ENCODE data around the gene ZNF576.
A peak's percentile ranks its signal among the peaks of the same experiment; 100 is the strongest.
"Not testable (repeated sequence)": the region's sequence is repeated elsewhere in the genome, so short reads cannot be mapped to it uniquely, and the experiment has no call there.

Gene ZNF576

DNA sequence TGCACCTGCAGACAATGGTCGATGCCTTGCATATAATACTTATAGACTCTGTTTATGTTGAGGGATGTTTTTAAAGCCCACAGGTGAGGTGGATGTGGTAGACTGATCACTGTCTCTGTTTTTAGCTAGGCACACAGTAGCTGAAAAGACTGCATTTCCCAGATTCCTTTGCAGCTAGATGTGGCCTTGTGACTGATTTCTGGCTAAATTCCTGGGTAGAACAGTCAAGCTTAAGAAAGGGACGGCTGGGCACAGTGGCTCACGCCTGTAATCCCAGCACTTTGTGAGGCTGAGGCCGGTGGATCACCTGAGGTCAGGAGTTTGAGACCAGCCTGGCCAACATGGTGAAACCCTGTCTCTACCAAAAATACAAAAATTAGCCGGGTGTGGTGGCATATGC lies 3.9 kb downstream of the ZNF576 start:
- not testable (repeated sequence) for DNase-seq

DNA sequence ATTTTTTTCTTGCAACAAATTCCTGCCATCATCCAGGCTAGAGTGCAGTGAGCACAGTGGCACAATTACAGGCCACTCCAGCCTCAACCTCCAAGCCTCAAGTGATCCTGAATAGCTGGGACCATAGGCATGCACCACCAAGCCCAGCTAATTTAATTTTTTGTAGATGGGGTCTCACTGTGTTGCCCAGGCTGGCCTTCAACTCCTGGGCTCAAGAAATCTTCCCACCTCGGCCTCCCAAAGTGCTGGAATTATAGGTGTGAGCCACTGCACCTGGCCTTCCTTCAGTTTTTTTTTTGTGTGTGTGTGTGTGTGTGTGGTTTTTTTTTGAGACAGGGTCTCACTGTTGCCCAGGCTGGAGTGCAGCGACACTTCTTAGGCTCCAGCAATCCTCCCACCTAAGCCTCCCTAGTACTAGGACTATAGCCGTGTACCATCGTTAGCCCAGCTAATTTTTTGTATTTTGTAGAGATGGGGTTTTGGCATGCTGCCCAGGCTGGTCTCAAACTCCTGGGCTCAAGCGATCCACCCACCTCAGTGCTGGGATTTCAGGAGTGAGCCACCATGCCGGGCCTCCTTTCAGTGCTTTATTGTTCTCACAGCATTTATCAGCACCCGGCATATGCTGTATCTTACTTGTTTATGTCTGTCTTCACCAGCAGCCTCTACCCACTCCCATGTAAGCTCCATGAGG lies 9.6 kb downstream of the ZNF576 start:
- DNase-seq, result no peak

DNA sequence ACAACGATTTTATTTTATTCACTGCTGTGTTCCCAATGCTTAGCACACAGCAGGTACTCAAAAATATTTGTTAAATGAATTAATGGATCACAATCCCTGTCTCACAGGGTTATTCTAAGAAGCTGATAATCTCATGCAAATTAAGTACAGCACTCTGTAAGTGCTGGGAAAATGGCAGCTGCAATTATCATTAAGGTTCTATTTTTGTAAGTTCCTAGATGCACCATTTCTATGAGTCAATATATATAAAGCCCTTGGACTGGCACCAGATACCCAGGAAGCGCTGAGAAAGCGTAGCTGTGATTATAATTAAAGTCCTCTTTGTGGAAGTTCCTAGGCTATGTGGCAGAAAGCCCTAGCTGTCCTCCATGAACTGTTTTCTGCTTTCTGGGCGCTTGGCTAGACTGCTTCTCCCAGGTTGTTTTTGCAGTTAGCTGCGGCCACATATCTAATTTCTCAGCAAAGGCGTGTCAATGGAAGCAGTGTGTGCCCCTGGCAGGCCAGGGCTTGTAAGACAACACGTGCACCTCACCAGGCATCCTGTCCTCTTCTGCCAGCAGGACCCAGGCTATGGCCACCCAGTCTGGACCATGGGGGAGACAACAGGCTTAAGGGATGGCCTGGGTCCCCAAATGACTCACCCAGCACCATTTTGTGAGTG lies 10.3 kb downstream of the ZNF576 start:
- DNase-seq, result peak; percentile 49

DNA sequence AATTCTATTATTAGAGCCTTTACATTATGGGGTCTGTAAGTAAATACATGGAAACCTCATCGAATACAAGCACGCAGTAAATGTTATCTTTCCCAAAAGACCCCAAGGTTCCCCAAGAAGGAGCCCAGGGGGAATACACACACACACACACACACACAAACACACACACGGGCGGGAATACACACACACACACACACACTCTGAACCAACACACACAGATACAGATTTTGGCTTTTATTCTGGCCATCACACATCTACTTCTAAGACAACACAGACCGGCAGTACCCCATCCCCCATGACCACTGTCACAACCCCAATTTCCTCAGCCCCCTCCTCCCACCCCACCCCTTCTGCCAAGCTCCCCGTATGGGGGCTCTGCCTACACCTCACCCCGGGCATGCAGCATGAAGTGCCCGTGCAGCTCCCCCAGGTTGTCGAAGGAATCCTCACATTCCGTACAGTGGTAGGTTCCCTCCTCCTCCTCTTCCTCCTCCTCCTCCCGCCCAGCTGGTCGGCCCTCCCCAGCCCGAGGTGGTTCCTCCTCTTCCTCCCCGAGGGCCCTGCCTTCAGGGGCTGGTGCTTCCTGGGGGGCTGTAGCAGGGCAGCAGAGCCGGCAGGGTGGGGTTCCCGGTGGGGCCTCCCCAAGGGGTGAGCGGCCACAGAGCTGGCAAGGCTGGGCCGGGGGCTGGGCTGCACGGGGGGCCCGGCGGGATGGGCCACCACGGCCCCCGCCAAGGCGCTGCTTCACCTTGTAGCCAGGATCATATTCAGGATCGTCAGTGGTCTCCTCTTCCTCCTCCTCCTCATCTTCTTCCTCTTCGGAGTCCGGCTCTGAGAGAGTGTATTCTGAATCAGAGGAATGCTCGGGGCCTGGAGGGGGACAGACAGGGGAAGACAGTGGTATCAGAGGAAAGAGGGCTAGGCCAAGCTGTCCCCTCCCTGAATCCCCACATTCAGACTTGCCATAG lies 11.1 kb downstream of the ZNF576 start:
- DNase-seq, result no peak

DNA sequence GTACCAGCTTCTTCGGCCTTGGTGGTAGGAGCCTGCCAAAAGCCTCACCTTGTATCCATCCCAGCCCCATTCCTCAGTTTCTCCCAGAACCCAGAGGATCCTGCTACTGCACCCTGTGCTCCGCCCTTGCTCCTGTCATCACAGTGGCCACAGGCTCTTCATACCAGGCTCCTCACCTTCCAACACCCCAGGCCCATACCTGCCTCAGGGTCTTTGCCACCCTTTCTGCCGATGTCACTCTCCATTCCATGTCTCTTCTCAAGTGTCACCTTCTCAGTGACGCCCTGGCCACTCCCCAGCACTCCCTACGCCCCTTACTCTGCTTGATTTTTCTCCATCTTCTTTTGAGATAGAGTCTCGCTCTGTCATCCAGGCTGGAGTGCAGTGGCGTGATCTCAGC lies 13.5 kb downstream of the ZNF576 start:
- DNase-seq, result no peak

DNA sequence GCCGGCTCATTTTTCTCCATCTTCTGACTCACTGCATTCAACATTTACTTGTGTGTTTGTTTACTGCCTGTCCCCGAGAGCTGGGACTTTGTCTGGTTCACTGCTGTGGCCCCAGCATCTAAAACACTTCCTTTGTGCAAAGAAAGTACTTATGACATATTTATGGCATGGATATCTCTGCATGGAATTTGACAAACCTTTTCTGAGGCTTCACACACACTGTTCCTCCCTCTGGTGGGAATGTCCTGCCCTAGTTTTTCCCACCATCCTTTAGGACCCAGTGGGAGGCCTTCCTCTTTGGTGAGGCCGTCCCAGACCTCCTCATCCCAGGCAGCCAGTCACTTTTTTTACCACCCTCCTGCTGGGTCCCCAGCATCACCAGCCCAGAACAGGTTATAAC lies 14.1 kb downstream of the ZNF576 start:
- DNase-seq, result no peak

DNA sequence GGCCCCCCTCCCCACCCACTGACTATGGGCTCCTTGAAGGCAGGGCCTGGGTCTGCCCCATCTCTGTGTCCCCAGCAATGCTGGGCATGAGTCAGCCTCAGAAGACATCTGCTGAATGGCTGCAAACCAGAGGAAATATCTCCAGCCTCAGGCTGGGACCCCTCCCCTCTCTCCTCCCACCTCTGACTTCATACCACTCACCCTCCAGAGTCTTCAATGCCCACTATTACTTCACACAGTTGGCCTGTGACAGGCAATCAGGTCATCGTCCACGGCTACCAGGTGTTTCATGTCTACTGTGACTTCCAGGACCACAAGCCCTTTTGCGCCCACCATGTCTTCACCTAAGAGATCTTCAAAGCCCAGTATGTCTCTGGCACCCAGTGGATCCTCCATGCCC lies 15.4 kb downstream of the ZNF576 start, which contains the start of gene SRRM5:
SRRM5 (plus strand) TSS at position 301 of the 400 bp plus-strand sequence; CDS start at position 335, 34 bp downstream.
- DNase-seq, result no peak

DNA sequence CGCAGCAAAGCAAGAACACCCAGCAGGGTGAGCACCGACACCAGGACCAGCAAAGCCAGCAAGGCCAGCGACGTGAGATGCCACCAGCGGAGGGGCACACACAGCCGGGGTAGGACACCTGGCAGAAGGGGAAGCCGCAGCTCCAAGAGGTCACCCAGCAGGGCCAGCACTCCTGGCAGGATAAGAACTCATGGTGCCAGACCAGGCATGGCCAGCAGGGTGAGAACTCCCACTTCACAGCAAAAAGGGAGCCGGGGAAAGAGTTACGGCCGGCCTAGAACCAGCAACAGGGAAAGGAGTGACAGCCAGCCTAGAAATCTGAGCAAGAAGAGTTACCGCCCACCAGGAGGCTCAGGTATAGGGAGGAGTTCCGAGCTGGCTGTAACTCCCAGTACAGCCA lies 16.0 kb downstream of the ZNF576 start:
- no peak for DNase-seq

DNA sequence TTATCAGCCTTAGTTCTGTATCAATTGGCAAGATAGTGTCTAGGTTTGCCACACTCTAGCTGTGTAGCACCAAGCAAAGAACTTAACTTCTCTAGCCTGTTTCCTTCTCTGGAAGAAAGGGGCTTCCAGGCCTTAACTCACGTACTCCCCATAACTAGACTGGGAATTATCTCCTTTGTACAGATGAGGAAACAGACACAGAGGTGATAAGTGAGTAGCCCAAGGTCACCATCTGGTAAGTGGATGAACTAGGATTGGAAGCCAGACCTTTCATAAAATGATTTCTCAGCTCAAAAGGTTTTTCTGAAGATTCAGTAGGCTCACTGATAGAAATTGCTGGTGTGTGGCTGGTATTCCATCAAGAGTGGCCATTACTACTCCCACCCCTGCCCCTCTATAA lies 19.9 kb downstream of the ZNF576 start:
- no peak for DNase-seq

DNA sequence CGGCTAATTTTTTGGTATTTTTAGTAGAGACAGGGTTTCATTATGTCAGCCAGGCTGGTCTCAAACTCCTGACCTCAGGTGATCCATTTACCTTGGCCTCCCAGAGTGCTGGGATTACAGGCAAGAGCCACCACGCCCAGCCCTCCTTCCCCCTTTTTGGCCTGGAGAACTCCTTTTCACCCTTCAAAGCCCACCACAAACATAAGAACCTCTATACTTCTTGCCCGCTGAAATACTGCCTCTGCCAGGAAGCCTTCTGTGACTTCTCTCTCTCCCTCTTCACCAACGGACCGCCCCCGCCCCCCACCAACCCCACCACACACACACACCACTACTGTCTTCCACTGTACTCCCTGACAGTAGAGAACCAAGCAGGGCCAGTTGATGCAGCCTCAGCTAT lies 20.6 kb downstream of the ZNF576 start:
- no peak for DNase-seq

DNA sequence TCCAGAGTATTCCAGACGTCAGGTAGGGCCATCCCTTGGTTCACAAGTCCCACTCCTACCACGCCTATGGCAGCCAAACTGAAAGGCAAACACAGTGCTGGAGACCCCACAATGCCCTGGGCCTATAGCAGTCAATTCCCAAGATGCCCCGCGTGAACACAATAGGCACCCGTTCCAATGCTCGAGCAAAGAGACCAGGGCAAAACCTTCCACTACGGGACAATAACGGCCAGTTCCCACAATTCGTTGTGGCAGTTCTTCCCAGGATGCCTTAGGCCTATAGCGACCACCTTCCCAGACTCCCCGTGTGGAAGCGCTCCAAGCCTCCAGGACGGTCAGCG lies 22.5 kb downstream of the ZNF576 start:
- DNase-seq, result no peak

DNA sequence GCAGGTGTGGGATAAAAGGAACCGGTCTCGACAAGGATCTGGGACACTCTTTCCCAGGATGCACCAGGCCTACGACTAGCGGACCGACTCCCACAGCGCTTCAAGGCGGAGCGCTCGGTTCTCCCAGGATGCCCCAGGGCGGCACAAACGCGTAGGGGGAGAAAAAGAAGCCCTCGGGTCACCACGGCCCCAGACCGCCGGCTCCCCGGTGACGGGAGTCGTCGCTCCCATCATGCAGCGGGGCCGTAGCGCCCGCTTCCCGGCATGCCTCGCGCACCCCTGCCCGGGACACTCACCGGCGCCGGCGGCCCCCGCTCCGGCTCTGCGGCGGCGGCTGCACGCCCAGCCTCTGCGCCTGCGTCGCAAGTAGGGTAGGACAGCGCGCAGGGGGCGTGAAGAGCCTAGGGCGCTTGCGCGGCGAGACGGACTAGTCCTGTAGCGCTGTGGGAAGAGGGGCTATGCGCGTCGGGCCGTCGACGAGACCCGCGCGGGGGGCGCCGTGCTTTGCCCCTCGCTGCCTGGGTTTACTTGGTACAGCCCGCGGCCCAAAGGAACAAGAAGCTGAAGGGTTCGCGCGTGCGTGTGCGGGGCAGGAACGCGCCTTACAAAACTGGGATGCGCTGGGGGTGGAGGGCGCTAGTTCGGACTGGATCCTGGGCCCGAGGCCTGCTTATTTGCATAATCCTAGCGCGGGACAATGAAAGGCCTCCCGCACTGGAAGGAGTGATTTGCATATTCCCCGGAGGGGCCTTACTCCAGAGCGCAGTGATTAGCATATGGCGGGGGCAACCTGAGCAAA lies 23.1 kb downstream of the ZNF576 start, which contains the start of gene ZNF428:
ZNF428 (minus strand) TSS at position 368 of the 799 bp plus-strand sequence. CDS start 5,325 bp downstream, outside the sequence.
- peak; percentile 93 for DNase-seq

DNA sequence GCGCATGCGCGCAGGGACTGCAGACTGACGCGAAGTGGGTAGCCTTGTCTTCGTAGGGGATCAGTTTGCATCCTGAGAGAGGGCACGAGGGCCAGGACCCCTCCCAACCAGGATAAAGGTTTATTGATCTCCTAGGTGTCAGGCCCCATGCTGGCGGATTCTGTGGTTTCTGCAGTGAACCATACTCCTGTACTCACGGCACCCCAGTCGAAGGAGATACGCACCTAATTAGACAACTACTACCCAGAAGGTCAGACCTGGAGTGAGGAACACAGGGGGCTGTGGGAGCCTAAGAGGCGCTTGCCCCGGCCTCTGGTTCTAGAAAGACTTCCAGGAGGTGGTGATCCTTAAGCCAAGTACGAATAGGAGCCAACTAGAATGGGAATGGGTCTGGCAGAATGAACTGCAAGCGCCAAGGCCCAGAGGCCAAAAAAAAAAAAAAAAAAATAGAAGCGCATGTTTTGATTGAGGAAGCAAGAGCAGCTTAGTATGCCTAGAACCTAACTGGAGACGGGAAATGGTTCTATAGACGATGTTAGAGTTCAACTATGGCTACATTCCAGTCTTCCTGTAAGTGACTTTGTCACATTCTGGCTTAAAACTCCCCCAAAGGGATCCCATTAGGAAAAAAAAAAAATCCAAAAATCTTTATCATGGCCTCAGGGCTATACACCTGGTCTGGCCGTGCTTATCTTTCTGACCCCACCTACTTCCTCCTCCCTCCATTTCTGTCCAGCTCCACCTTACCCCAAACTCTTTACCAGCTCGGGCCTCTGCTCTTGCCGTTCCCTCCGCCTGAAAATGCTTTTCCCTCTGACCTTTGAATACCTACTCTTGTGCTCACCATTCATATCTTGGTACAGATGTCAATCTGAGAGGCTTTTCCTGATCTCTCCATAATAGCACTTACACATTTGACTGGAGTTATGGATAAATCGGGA lies 23.9 kb downstream of the ZNF576 start:
- no peak for DNase-seq

DNA sequence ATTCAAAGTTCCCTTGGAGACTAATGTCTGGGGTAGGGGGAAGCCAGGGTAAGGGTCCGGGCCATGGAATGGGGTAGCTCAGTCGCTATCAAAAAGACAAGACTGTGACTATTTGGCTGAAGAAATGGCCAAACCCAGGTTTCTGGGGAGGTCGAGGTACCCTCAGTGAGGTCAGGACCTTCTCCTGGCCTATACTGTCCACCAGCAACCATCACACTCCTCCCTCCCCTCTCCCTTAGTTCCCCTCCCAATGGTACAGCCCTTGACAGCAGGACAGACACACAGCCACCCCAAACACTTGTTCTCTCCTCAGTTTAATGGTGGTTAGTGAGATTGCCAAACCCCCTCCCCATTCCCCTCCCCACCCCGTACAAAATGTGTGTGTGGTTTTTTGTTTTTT lies 25.7 kb downstream of the ZNF576 start:
- no peak for DNase-seq

DNA sequence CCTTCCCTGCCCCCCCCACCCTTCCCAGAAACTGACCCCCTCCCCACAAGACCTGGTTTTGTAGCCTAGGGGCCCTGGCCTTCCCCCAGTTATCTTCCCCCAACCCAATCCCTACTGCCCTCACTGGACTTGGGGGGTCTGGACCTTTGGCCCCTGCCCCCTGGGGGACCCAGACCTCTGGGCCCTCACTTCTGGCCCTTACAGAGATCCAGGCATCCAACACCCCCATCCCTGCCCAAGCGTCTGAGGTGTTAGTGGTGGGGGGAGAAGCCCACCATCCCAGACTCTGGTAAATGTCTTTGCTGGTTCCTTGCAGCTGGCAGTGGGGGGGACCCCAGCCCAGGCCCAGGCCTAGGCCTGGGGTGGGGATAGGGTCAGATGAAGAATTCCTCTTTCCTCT lies 26.6 kb downstream of the ZNF576 start:
- no peak for DNase-seq

DNA sequence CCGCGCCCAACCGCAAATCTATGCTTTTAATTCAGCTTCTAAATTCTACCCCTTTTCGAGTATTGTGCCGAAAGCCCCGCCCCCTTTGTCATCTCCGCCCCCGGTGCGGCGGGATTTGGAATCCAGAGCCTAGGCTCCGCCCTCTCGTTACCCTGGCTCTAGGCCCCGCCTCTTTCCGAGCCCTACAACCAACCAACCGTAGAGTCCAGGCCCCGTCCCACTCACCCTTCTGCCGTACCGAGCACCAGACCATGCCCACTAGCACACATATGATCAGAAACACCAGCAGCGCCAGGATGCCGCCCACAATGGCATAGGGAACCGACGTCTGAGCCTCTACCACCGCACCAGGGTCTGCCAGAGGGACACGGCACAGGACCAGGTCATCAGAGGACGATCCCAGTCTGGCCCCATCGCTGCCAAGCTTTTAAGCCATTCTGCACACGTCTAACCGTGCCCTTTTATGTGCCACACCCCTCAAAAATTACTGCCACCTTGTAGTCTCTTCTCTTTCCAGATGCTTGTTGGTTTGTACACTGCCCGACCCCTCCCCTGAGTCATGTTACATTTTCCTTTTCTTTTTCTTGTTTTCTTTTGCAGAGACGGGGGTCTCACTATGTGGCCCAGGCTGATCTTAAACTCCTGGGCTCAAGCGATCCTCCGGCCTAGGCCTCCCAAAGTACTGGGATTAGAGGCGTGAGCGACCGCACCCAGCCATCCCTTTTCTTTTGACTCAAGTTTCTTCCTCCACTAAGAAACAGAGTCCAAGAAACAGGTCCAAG lies 27.7 kb downstream of the ZNF576 start:
- DNase-seq, result no peak

DNA sequence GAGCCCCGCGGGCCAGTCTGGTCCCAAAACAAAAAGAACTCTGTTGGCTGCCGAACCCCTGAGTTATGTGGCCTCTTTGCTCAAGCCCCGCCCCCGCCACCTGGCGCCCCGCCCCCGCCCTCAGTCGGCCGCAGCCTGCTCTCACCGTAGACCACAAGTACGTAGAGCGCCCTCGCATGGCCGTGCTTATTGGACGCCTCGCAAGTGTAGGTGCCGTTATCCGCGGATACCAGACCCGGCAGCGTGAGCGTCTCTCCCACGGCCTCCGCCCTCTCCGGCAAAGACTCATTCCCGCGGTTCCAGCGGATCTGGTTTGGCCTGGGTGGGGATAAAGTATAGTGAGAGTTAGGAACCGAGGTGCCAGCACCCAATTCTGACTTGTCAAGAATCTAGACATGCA lies 28.5 kb downstream of the ZNF576 start:
- peak; percentile 66 for DNase-seq

DNA sequence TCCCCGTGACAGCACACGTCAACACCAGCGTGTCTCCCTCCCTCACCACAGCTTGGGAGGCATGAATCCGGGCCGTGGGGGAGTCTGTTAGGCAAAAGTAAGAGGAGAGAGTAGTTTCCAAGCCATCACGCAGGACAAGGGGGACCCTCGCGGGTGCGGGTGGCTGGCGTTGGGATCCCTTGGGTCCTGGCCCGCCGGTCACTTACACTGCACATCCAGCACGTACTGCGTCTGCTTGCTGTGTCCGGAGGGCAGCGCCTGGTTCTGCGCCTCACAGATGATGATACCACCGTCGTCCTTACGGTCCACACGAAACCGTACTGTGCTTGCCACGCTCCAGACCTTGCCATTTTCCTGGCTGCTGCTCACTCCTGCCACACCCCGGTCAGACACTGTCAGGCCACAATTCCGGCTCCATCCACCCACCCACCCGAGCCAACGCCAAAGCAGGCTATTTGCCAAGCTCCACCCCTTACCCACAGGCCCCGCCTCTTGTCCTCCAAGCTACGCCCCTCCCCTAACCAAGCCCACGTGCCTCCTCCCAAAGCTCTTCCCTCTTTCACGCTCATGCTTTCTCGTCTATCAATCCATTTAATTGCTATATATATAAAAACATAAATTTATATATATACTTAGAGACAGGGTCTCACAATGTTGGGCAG lies 29.7 kb downstream of the ZNF576 start:
- DNase-seq, result no peak

DNA sequence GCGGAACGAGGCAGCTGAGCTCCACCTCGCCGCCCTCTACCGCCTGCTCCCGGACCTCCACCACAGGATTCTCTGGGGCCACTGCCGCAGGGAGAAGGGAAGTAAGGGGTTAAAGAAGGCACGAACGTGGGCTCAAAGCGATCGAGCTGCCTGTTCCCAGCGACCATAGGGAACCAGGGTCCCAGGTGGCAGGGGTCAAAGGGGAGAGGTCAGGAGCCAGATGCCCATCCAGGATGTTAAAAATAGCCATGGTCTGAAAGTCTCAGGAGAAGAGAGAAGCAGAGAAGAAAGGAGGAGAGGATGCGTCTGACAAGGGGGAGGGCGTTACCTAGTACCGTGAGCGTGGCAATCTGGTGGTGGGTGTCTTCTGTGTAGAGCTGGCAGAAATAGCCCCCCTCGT lies 30.4 kb downstream of the ZNF576 start:
- no peak for DNase-seq
